Measurements from ENCODE around the gene PFKL.

DNA sequence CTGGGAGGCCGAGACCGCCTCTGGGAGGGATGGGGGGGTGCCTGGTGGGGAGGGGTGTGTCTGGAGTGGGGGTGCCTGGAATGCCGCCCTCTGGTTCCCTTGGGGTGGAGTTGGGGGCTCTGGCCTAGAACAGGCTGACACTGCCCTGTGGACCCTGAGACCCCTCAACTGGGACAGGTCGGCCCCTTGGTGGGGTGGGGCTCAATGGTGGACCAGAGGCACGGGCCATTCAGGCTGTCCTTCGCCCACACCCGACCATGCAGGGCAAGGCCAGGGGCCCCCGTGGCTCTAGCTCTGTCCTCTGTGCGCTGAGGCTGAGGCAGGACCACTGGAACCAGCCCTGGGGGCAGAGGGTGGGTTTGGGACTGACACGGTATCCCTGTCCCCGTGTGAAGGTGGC is 14.7 kb downstream of the PFKL start:
- TF ChIP-seq, protein P1, sequence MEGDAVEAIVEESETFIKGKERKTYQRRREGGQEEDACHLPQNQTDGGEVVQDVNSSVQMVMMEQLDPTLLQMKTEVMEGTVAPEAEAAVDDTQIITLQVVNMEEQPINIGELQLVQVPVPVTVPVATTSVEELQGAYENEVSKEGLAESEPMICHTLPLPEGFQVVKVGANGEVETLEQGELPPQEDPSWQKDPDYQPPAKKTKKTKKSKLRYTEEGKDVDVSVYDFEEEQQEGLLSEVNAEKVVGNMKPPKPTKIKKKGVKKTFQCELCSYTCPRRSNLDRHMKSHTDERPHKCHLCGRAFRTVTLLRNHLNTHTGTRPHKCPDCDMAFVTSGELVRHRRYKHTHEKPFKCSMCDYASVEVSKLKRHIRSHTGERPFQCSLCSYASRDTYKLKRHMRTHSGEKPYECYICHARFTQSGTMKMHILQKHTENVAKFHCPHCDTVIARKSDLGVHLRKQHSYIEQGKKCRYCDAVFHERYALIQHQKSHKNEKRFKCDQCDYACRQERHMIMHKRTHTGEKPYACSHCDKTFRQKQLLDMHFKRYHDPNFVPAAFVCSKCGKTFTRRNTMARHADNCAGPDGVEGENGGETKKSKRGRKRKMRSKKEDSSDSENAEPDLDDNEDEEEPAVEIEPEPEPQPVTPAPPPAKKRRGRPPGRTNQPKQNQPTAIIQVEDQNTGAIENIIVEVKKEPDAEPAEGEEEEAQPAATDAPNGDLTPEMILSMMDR (IDR thresholded peaks at IDR 0.05; ENCODE audit: low read length), result no peak
- TF ChIP-seq EZH2 (optimal IDR thresholded peaks at IDR 0.05; ENCODE audit: low read depth, low read length), result no peak

Measured in MM.1S (cell line).